BLaER1 (cell line): ENCODE measurements around the gene EZH2.

Source experiments
- H3K27ac ChIP-seq: shearing (Covaris generic); formaldehyde crosslinking; 2 replicates; pipeline ENCODE4 v1.8.1; 2022
- H3K27me3 ChIP-seq: shearing (Covaris generic); formaldehyde crosslinking; 2 replicates; pipeline ENCODE4 v1.8.1; 2022
- H3K36me3 ChIP-seq: shearing (Covaris generic); formaldehyde crosslinking; 2 replicates; pipeline ENCODE4 v1.8.1; 2022
- H3K4me1 ChIP-seq: shearing (Covaris generic); formaldehyde crosslinking; 2 replicates; pipeline ENCODE4 v1.8.1; 2022
- H3K4me2 ChIP-seq: shearing (Covaris generic); formaldehyde crosslinking; 2 replicates; pipeline ENCODE4 v1.8.1; 2022
- H3K4me3 ChIP-seq: shearing (Covaris generic); formaldehyde crosslinking; 2 replicates; pipeline ENCODE4 v1.8.1; 2022
- H3K9ac ChIP-seq: shearing (Covaris generic); formaldehyde crosslinking; 2 replicates; pipeline ENCODE4 v1.8.1; 2022
- H3K9me3 ChIP-seq: shearing (Covaris generic); formaldehyde crosslinking; 2 replicates; pipeline ENCODE4 v1.8.1; 2022
- H4K20me1 ChIP-seq: shearing (Covaris generic); formaldehyde crosslinking; 2 replicates; pipeline ENCODE4 v1.8.1; 2022
- Cebpa-rat ChIP-seq: shearing (Covaris generic); IDR thresholded peaks from 2 replicates; pipeline ENCODE4 v1.8.1; 2022

The EZH2 gene

DNA sequence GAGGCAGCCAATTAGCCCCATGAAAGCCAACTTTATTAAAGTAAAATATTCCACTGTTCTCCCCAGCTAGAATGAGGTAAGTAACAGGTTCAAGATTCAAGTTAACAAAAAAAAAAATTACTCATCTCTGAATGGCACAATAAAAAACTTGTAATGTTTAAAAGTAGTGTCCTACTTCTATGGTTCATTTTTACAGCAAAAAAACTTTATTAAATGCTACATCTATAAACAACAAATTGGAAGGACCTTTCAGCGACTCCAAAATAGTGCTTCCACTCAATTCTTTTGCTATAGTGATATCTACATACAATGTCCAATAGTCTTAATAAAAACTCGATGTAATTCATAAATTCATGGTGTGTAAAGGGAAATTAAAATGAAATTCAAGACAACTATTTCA, 59.2 kb downstream of the EZH2 start:
- no peaks in the 10 kb centered on the region for H3K27me3 ChIP-seq
- peaks cover 72% of the 10 kb centered on the region for H3K36me3 ChIP-seq
- no peak overlapping the region for H3K4me2 ChIP-seq
- peaks cover 20% of the 10 kb centered on the region for H3K4me1 ChIP-seq
- no peak overlapping the region for H3K27ac ChIP-seq
- H3K9me3 ChIP-seq = no peaks in the 10 kb centered on the region
- TF ChIP-seq Cebpa-rat = no peak
- H3K9ac ChIP-seq = no peak overlapping the region
- no peak overlapping the region for H3K4me3 ChIP-seq
- H4K20me1 ChIP-seq = peaks cover 18% of the 10 kb centered on the region; the same call in 1 of the 2 replicates

DNA sequence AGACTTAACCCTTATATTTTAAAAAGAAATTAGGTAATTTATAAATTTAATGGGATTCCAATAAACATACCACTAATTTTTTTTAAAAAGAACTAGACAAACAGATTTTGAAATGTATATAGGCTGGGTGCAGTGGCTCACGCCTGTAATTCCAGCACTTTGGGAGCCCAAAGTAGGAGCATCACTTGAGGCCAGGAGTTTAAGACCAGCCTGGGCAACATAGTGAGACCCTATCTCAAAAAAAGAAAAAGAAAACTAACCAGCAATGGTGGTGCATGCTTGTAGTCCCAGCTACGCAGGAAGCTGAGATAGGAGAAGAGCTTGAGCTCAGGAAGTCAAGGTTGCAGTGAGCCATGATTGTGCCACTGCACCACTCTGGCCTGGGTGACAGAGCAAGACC, 62.7 kb downstream of the EZH2 start:
- H3K4me3 ChIP-seq = no peak overlapping the region
- H3K9me3 ChIP-seq = no peaks in the 10 kb centered on the region
- H3K27me3 ChIP-seq = no peaks in the 10 kb centered on the region
- H3K36me3 ChIP-seq = peaks cover 71% of the 10 kb centered on the region
- no peak for TF ChIP-seq Cebpa-rat
- no peak overlapping the region for H3K4me2 ChIP-seq
- peaks cover 20% of the 10 kb centered on the region for H3K4me1 ChIP-seq
- peaks cover 9% of the 10 kb centered on the region; the same call in 1 of the 2 replicates for H4K20me1 ChIP-seq
- no peak overlapping the region for H3K27ac ChIP-seq
- H3K9ac ChIP-seq = no peak overlapping the region

DNA sequence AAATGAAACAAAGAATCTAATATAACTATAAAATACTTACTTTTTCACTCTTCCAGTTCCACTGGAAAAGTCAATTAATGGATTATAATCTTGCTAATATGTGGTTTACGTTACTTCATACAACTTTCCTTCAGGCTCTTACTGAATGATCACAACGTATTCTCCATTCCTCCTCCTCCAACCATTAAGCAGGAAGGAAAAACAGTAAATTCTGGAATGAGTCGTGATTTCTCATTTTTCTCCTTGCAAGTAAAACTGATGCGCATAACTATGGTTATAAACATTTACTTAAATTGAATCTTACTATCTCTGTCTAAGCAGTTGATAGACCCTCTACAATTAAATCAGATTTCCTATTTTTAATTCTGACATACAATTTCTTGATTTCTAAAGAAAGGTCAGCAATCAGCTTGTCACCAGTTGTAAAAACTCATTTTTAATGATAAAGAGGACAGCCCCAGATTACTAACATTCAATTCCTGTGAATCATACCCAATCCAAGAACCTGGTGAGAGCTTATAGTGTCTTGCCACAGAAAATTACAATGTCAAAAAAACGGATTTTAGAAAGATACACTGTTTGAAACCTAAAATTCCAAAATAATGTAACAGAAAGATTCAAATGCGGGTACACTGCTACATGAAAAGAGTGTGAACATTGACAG, 64.3 kb downstream of the EZH2 start:
- Histone ChIP-seq H3K9me3 (no peaks in the 10 kb centered on the region), H3K36me3 (peaks cover 74% of the 10 kb centered on the region), H3K4me3 (no peak overlapping the region), H3K4me1 (peaks cover 28% of the 10 kb centered on the region), H4K20me1 (peaks cover 13% of the 10 kb centered on the region; the same call in 1 of the 2 replicates), H3K9ac (no peak overlapping the region), H3K4me2 (no peak overlapping the region), H3K27ac (no peak overlapping the region), H3K27me3 (no peaks in the 10 kb centered on the region)
- TF ChIP-seq Cebpa-rat = no peak

DNA sequence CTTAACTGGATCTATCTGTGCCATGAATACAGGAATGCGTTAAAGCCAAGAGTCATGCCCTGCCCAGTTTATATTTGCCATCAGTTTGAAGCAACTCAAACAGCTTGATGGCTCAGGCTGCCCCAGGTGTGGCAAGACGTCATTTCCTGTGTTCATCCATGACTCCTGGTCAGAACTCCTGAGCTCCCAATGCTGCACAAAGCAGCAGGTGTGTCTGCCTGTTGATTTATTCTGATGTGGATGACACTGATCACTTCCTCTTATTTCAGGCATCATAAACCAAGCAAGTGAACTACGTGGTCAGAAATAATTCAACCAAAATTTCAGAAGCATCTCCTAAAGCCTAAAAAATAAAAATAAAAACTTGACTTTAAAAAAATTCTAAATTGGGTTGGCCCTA, 68.5 kb downstream of the EZH2 start:
- Histone ChIP-seq H3K4me2 (no peak overlapping the region), H3K27me3 (no peaks in the 10 kb centered on the region), H3K4me1 (peaks cover 7% of the 10 kb centered on the region; the same call in 1 of the 2 replicates), H3K9me3 (no peaks in the 10 kb centered on the region), H3K36me3 (peaks cover 97% of the 10 kb centered on the region), H3K27ac (no peak overlapping the region), H3K9ac (no peak overlapping the region), H3K4me3 (no peak overlapping the region), H4K20me1 (peaks cover 30% of the 10 kb centered on the region)
- no peak for TF ChIP-seq Cebpa-rat

DNA sequence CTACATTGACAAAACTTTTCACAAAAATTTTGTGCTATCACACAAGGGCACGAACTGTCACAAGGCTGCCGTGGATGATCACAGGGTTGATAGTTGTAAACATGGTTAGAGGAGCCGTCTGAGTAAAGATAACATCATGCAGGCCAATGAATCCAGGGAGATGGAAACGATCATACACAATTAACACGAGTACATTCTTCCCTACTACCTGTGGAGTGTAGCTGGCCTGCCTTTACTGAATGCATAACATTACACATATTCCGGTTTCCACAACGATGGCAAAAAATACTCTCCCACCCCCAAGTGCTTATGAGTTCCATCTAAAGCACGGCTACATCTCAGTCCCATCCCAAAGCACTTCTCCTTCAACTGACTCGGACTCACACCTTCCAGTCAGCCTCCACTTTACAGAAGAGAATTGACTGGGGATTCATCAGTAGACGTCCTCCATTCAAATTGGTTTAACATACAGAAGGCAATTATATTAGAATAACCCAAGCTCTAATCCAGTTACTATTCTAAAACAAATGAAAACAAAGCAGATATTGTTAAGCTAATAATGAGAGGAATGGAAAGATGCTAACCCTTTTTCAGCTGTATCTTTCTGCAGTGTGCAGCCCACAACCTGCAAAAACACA, 69.0 kb downstream of the EZH2 start:
- peaks cover 30% of the 10 kb centered on the region for H4K20me1 ChIP-seq
- H3K27ac ChIP-seq = no peak overlapping the region
- H3K27me3 ChIP-seq = no peaks in the 10 kb centered on the region
- no peak for TF ChIP-seq Cebpa-rat
- peaks cover 98% of the 10 kb centered on the region for H3K36me3 ChIP-seq
- H3K9ac ChIP-seq = no peak overlapping the region
- H3K9me3 ChIP-seq = no peaks in the 10 kb centered on the region
- H3K4me3 ChIP-seq = no peak overlapping the region
- H3K4me2 ChIP-seq = no peak overlapping the region
- H3K4me1 ChIP-seq = peaks cover 7% of the 10 kb centered on the region; the same call in 1 of the 2 replicates

DNA sequence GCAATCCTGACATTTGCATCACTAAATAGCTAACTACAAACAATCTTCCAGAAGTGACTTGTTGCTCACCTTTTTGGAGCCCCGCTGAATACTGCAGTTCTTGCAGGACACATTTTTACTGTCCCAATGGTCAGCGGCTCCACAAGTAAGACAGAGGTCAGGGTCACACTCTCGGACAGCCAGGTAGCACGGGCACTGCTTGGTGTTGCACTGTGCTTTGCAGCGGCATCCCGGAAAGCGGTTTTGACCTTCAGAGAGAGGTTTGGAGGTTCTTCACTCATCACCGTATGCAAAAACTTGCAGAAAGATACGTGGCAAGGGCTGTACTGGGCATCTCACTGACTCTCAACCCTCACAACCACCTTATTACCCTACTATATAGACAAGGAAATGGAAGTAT, 70.2 kb downstream of the EZH2 start:
- no peak for TF ChIP-seq Cebpa-rat
- Histone ChIP-seq H3K4me2 (no peak overlapping the region), H3K9ac (no peak overlapping the region), H3K9me3 (no peaks in the 10 kb centered on the region), H3K27me3 (no peaks in the 10 kb centered on the region), H3K27ac (no peak overlapping the region), H3K4me3 (no peak overlapping the region), H4K20me1 (peaks cover 30% of the 10 kb centered on the region), H3K4me1 (peaks cover 7% of the 10 kb centered on the region; the same call in 1 of the 2 replicates), H3K36me3 (peaks cover 97% of the 10 kb centered on the region)

DNA sequence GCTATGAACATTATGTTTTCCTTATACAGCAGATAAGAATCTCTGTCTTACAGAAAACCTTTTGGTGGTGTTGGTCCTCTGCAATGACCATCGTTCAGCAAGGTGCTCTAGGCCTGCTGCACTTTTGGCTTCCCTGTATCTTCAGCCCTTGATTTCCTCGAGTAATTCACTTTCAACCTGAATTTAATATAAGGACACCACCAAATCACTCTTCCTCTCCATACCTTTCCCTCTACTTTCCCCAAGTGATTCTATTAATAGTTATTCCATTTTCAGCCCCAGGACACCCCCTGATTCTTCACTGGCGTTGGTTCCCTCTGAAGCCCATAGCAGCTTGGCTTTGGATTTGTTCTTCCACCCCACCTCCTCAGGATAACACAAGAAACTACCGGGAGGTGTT, 72.2 kb downstream of the EZH2 start:
- TF ChIP-seq Cebpa-rat = no peak
- Histone ChIP-seq H3K9ac (no peak overlapping the region), H3K36me3 (peaks cover 98% of the 10 kb centered on the region), H3K4me1 (peaks cover 7% of the 10 kb centered on the region; the same call in 1 of the 2 replicates), H4K20me1 (peaks cover 38% of the 10 kb centered on the region), H3K27me3 (no peaks in the 10 kb centered on the region), H3K4me2 (no peak overlapping the region), H3K4me3 (no peak overlapping the region), H3K9me3 (no peaks in the 10 kb centered on the region), H3K27ac (no peak overlapping the region)

DNA sequence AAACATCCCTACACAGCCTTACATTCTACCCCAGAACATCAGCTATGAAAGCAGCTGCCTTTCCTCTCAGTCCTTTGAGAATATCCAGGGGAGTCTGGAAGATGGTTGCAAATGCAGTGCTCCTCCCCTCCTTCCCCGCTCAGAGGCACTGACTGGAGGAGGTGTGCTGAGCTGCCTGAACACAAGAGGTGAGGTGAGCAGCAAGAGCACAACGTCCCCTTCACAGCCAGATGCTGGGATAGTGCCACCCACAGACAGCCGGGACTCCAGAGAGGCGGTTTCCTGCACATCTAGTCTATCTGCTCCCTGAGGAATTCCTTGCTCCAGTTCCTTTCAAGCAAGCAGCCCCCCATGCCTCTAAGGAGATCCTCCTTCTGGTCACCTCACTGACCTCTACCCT, 74.2 kb downstream of the EZH2 start:
- Histone ChIP-seq H3K9me3 (no peaks in the 10 kb centered on the region), H3K27me3 (no peaks in the 10 kb centered on the region), H3K9ac (no peak overlapping the region), H3K27ac (no peak overlapping the region), H3K4me2 (no peak overlapping the region), H4K20me1 (peaks cover 41% of the 10 kb centered on the region), H3K36me3 (peaks cover 98% of the 10 kb centered on the region), H3K4me3 (no peak overlapping the region), H3K4me1 (no peaks in the 10 kb centered on the region)
- TF ChIP-seq Cebpa-rat = no peak

DNA sequence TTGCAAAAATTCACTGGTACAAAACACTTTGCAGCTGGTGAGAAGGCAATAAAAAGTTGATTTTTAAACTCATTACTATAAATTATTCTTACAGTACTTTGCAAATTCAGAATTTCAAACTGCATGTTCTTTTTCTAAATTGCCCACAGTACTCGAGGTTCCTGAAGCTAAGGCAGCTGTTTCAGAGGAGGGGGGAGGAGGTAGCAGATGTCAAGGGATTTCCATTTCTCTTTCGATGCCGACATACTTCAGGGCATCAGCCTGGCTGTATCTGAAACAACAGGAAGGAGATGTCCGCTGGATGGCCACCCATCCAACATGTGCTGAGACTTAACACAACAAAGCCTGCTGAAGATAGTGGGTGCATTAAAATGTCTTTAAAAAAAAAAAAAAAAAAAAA, 76.7 kb downstream of the EZH2 start:
- no peak for TF ChIP-seq Cebpa-rat
- Histone ChIP-seq H3K4me3 (no peak overlapping the region), H4K20me1 (peaks cover 33% of the 10 kb centered on the region), H3K27me3 (no peaks in the 10 kb centered on the region), H3K27ac (no peak overlapping the region), H3K4me2 (no peak overlapping the region), H3K4me1 (no peaks in the 10 kb centered on the region), H3K36me3 (peaks cover 98% of the 10 kb centered on the region), H3K9me3 (no peaks in the 10 kb centered on the region), H3K9ac (no peak overlapping the region)

DNA sequence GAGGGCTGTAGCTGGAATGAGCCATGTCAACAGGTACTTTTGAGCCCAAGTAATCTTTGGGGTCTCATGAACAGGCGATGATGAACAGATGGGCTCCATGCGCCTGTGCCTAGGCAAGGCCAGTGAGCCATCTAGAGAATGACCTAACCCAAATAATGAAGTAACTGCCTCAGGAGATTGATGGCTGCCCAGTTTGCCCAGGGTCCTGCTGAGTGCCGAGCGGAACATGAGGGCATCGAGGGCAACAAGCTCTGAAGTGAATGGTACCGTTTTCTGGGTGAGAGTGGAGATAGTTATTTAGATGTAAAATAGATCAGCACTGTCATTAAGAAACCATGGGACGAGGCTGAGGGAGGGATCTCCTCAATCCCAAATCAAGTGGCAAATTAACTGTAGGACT, 77.9 kb downstream of the EZH2 start:
- no peak overlapping the region for H3K4me3 ChIP-seq
- H3K9ac ChIP-seq = no peak overlapping the region
- H3K36me3 ChIP-seq = peaks cover 98% of the 10 kb centered on the region
- H3K9me3 ChIP-seq = no peaks in the 10 kb centered on the region
- H3K4me2 ChIP-seq = no peak overlapping the region
- H4K20me1 ChIP-seq = peaks cover 24% of the 10 kb centered on the region
- H3K4me1 ChIP-seq = no peaks in the 10 kb centered on the region
- H3K27me3 ChIP-seq = no peaks in the 10 kb centered on the region
- TF ChIP-seq Cebpa-rat = no peak
- H3K27ac ChIP-seq = no peak overlapping the region
